ENCODE data around the gene RAB25.
A peak's percentile ranks its signal among the peaks of the same experiment; 100 is the strongest.
"Not testable (repeated sequence)": the region's sequence is repeated elsewhere in the genome, so short reads cannot be mapped to it uniquely, and the experiment has no call there.

RAB25 gene

DNA sequence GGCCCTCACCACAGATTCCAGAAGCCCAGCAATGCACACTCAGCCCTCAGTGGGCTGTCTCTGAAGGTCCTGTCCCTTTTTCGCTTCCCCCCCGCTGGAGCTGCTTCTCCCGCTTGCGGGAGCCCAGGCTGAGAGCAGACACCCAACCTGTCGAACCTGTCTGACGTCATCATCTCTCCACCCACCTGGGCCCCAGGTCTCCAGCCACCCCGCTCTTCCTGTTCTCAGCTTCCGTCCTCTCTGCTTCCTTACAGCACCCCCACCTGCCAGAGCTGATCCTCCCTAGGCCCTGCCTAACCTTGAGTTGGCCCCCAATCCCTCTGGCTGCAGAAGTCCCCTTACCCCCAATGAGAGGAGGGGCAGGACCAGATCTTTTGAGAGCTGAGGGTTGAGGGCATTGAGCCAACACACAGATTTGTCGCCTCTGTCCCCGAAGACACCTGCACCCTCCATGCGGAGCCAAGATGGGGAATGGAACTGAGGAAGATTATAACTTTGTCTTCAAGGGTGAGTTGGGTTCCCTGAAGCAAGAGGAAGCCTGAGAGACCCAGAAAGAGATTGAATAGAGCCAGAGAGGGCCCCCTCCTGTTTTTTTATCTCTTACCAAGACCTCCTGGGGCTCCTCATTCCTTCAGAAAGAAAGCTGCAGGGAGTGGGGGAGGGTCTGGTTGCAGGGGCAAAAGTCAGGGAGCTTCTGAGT lies at the start of gene RAB25:
Gene RAB25, plus strand, starts transcription at position 224 of the 700 bp plus-strand sequence. Its CDS starts 241 bp downstream, at position 465.
- peak; percentile 72 for DNase-seq

DNA sequence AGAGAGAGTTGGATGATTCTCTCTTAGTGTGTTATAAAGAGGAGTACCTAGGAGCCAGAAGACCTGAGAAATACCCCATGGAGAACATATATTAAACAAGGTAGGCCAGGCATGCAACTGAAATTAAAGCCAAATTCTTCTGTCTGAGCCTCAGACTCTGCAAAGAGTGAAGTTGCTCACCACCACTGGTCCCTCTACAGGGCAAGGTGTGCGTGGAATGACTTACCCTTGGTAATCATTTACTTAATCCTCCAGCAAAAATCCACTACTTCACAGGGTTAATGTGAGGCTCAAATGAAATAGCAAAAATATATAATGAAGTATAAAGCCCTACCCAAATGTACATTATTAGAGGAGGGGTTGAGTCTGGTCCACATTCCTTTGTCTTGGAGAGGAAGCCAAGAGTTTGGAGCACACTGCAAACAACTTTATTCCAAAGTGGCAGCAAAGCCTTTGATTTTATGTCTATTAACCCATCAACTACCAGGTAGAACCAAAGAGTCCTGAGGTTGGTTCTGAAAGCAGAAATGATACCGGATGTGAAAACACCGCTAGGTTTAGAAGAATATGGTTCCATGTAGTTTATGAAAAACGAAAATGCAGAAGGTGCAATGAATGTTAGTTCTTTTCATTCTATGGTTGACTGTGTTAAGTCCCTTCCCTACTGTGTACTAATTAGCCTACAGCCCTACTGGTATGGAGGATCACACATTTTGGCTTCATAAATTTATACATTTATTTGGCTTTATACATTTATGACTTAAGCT lies 48.7 kb upstream of the RAB25 start:
- DNase-seq, result no peak

DNA sequence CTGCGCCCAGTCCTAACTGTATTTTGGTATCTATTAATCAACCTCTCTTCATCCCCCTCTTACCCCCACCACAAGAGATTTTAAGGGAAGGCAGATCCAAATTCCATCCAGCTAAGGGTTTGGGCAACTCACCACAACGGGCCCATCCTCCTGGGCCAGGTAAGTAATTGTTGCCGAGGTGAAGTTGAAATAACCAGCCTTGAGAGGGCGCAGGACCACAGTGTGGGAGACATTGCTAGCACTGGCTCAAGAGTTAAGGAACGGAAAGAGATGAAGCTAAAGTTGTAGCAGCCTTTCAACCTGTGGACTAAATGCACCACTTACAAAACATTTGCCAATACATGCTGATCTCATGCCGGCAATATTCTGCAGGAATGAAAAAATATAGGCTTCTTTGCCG lies 46.1 kb upstream of the RAB25 start:
- no peak for DNase-seq

DNA sequence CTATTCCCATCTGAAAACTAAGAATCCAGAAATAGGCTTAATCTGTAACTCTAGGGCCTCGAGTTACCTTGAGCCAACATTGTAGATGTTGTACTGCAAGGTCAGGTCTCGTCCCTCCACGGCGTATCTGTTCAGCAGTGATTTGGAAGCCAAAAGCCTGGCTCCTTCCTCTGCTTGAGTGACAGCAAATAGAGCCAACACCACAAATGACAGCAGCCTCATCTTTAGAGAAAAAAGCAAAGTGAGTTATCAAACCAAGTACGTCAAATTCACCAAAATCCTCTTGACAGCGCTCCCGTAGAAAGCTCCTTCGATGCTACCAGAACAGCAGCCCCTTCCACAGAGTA lies 41.0 kb upstream of the RAB25 start:
- no peak for DNase-seq

DNA sequence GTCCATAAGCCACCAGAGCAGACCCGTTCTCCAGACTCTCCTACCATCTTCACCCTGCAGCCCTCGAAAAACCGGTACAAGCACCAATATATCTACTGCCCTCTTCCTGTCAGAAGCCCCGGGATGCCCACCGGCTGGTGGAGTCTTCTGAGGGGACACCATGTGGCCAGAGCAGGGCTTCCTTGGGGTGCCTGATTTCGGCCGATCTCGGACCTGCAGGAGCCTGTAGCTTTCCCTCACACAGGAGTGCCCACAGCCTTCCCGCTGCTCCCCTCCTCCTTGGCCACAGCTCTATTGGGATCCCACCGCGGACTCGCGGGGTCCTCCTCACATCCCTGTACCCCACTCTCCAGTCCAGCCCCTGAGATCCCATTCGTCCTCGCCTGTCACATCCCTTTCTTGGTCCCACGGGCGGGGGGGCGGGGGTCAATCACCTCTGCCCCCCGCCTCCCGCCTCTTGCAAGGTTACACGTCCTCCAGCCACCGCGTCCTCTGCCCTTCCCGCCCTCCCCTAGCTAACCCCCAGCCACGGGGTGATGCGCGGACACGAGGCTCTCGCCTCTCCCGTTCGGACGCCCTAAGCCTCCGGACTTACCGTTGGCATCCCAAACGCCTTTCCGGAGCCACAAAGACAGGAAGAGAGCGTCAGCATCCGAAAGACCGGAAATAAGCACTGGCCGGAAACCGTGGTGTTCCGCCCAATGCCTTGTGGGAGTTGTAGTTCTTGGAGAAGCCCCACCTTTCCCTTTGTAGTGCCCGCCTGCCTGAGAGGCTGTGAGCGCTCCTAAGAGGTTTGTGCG lies 40.5 kb upstream of the RAB25 start, which contains the start of gene SSR2:
Gene SSR2, minus strand, starts transcription at position 659 of the 800 bp plus-strand sequence. CDS start 784 bp downstream, outside the sequence.
- DNase-seq, result peak; percentile 94

DNA sequence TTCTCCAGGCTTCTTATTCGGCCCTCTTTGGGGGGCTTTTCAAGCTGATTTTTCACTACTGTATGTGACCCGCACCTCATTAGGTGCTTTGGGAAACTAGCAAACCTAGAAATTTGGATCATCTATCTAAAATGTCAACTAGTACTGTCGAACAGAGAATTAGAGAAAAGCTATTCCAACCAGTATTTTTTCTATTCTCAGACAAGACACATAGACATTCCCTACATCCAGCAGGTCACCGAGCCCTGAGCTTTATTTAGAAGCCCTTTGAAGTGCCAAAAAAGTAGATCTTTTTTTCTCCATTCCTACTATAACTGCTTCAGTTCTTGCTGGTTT lies 39.9 kb upstream of the RAB25 start:
- DNase-seq, result no peak

DNA sequence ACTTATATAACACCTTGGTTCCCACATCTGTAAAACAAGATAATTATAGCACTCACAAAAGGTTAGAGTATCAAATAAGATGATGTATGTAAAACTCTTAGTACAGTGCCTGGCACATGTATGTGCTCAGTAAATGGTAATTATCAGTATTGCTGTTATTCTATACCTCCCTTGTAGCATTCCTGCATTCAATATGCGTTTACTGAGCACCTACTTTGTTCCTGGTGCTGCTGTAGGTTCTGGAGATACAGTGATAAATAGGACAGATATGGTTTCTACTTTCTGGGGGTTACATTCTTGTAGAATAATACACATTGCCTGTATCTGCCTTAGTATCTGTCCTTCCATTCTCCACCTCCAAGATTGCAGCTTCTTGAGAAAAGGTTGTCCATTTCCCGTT lies 39.0 kb upstream of the RAB25 start:
- no peak for DNase-seq

DNA sequence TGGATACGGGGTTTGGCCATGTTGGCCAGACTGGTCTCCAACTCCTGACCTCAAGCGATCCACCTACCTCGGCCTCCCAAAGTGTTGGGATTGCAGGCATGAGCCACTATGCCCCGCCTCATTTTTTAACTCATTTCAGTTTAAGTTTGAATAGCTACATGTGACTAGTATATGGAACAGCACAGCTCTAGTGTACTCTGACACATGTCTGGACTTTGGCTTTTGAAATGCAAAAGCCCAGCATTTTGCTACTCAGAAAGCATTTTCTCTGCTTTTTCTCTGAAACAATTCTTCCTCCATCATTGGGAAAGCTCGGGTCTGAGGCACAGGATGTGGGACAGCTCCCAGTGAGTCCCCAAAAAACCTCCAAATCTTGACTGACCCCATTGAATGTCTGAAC lies 36.2 kb upstream of the RAB25 start:
- DNase-seq, result no peak

DNA sequence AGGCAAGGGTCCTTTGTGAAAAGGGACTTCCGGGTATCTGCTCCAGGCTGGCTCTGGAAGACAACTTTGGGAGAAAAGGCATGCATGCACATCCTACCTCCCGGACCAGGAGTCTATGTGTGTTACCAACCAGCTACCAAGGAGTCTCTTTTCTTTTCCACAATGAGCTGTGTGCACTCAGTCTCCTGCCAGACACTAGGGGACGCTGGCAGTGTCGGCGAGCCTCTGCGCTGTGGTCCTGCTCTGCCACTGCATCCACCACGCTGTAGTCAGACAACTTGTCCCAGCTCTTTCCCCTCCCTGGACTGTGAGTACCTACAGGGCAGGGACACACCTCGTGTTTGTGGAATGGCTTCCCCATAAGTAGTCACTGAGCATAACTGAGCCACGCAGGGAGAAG lies 35.1 kb upstream of the RAB25 start:
- DNase-seq, result no peak

DNA sequence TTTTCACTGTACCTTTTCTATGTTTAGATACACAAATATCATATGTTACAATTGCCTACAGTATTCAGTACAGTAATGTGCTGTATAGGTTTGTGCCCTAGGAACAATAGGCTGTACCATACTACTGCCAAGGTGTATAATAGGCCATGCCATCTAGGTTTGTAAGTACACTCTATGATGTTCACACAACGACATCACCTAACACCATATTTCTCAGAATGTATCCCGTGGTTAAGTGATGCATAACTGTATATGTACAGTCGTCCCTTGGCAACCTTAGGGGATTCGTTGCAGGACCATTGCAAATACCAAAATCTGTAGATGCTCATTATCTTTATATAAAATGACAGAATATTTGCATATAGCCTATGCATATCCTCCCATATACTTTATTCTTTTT lies 34.4 kb upstream of the RAB25 start:
- DNase-seq, result no peak

DNA sequence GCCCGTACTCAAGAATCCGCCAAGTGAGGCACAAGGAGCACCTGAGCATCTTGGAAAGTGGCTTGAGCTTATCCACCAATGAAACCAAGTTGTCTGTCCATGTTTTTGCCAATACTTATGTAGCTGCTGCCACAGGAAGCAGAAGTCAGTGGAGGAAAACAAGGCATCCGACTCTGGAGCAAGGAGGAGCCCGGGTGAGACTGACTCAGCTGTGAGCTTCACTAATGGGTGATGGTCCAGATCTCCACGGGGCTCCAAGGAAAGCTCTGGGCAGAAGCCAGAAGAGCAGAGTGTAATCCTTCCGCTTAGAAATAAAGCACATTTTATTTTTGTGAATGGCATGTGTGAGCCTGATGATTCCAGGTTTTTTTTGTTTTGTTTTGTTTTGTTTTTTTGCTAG lies 27.9 kb upstream of the RAB25 start:
- no peak for DNase-seq

DNA sequence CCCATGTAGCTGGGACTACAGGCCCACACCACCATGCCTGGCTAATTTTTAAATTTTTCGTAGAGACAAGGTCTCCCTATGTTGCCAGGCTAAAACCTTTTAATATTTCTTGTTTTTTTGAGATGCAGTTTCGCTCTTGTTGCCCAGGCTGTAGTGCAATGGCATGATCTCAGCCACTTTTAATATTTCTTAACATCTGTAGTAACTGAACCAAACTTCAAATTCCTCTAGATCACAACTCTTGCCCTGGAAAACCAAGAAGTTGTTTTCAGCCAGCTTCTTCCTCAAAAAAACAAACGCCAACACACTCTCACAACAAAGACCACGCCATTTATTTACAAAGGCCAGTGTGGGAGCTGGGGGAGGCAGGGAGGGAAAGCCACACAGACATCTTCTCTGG lies 26.0 kb upstream of the RAB25 start:
- DNase-seq, result not testable (repeated sequence)

DNA sequence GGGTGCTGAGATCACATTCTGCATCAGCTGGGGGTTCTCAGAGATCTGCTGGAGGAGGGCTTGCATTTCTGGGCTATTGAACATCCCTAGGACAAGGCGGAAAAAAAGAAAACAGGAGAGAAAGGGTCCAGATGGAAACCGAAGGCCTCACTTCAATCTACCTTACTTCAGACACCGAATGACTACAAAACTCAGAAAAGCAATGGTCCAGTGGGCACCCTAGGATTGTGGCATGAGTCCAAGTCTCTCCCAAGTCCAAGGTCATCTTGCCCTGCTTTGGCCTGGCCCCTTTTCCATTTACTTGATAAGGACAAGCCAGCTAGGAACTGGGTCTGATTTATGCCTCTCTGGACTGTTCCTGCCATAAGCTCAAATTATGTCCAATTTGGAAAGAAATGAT lies 18.1 kb upstream of the RAB25 start:
- no peak for DNase-seq

DNA sequence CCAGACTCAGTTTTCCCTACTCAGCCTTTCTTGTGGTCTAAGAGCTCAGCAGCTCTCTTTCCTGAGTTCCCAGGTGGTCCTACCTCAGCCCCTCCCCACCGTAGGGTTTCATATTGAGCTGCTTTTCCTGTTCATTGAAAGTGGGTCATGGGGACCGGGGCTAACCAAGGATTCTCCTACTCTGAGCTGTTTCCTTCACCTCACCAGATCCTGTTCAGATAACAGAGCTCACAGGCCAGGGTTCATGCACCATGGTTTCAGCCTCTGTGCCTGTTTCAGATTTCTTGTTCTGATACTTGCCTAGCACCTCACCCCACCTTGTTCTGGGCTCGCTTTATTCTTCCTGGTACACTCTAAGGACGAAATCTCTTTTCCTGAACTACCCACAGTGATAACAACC lies 15.9 kb upstream of the RAB25 start:
- no peak for DNase-seq

DNA sequence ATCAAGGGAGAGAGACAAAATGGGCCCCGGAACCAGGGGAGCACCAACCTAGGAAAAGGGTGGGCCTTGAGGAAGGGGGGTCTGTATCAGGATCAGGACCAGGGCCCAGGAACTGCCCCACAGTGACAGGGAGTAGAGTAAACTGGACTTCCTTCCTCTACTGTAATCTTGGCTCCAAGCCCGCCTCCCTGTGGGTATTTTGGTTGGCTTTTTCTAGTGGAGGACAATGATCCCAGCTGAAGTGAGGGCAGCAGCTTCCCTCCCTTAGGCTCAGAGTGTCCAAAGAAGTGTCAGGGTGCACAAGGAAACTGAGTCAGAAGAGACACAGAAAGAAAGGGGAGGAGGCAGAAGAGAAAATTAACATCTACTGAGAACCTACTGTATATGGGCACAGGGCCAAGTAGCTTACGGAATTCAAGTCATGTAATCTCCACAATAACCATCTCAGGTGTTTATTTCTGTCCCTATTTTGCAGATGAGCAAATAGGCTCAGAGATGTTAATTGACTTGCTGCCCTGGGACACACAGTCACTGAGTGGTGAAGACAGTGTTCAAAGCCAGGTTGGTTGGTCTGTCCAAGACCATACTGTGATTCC lies 12.2 kb upstream of the RAB25 start:
- DNase-seq, result no peak

DNA sequence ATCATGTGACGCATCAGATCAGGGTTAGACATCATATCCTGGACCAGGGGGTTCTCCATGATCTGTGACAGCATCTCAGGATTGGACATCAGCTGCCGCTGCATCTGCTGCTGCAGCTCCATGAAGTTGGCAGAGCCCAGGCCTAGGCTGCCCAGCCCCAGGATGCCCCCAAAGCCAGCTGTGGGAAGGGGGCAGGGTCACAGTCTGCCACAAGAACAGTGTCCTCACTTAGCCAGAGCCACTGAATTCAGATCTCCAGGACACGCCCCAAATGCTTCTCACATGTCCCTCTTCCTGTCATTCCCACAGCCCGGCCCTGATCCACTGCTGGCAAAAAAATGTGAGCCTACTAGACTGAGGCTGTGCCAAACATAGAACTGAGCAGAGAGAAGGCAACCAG lies 10.6 kb upstream of the RAB25 start:
- DNase-seq, result no peak

DNA sequence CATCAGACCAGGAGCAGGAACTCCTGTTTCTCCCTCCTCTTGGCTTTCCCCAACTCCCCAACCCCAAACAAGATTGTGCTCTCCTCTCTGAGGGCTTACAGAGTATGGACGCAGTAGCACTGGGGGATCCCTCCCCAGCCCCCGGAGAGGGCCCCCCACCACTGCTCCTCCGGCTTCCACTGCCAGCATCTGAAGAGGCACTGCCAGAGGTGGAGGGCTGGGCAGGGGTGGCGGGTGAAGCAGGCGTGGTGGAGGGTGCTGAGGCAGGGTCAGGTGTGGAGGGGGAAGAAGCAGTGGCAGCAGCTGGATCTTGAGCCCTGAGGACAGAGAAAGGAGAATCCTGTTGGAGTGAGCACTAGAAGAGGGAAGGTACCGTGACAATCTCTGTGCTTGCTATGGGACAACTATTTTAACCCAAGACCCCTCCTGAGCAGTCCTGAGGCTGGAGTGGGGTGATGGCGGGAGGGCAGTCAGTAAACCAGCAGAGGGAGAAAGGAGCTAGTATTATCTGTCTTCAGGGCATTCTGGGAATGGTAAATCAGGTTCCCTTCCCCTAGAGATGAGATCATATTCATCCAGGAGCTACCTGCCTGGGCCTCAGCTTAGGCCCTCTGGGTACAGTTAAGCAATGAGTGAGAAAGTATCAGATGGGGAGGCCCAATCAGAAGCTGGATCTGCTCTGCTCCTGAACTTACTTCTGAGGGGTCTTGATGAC lies 9.8 kb upstream of the RAB25 start:
- DNase-seq, result no peak

DNA sequence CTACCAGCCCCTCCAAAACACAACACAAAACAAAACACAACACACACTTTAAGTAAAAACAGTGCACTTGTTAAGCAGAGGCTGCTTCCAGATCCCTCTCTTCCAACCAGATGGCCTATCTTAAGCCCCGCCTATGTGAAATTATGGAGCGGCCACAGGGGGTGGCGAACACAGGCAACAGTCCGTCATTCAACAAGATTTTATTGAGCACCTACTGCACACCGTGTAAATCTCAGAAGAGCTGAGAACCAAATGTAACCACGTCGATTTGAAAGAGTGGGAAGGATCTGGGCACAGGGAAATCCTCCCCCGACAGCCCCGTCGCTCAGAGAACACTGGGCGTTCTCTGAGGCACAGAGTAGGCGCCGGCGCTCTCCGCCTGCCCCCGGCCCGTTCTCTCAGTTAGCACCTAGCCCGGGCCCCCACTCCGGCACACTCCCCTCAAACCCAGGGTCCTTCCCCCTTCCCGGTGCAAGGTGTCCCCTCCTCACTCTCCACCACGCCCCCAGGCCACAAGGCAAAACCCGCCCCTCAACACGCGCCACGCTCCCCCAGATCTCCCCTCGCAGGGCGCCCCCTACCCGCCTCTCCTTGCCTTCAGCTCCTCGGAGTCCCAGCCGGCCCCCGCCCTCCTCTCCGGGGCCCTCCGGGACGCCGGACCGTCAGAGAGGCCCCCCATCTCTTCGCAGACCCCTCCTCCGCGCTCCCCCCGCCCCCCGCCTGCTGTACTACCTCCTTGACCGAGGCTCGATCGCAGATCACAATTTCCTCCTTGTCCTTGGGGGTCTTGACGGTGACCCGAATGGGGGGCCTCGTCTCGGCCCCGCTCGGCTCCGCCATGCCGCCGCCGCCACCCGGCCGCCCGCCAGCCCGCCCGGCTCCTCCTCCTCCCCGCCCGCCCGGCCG lies 7.8 kb upstream of the RAB25 start:
- DNase-seq, result peak; percentile 49

DNA sequence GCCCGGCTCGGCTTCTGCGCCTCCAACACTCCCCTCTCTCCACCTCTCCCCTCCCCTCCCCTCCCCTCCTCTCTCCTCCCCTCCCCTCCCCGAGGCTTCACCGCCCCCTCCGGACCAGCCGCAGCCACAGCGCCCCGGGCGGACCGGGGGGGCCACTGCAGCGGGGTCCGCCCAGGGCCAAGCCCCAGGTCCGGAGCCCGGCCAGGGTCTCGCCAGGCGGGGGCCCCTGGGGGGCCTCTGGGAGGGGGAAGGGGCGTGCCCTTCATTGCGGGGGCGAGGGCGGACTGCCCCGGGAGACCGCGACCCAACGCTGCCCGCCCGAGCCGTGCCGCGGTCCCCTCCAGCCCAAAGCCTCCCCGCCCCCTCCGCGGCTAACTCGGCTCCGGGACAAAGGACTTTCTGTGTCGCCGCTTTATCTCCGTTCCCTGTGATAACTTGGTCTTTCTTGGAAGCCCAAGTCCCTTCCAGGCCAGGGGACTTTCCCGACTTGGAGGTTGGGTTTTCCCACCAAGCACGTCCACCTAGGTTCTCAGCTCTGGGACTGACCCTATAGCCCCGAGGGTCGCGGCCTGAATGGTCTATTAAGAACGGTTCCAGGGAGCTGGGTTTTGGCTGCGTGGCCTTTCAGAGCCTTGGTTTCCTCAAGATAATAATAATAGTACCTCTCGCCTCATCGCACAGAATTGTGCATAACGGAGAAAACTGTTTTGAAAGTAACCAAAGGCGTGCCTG lies 7.0 kb upstream of the RAB25 start, which contains the start of gene UBQLN4:
Gene UBQLN4, minus strand, starts transcription at position 31 of the 732 bp plus-strand sequence. CDS start 97 bp downstream, outside the sequence.
- DNase-seq, result peak; percentile 67

DNA sequence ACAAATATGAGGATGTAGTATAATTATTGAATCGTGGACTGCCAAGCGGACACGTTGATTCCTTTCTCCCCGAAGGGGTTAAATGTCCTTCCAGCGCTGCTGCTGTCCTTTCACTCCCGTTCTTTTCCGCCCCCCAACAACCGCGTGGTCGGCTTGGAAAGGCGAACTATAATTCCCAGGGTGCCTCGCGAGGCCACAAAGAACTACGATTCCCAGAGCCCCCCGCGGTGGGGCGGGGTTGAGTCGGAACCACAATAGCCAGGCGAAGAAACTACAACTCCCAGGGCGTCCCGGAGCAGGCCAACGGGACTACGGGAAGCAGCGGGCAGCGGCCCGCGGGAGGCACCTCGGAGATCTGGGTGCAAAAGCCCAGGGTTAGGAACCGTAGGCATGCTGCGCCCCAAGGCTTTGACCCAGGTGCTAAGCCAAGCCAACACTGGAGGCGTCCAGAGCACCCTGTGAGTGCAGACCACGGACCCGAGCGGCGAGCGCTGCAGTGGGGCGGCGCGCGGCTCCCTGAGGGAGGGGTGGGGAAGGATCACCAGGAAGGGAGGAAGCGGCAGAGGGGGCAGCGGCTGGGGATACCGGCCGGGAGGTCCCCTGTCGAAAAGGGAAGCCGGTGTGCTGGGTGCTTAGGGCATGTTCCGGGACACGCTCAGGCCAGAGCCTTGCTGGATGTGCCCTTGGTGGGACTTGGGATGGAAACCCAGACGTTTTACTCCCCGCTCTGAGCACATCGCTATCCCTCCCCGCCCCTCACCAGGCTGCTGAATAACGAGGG lies 6.3 kb upstream of the RAB25 start, which contains the start of gene LAMTOR2:
Gene LAMTOR2, plus strand, starts transcription at position 283 of the 781 bp plus-strand sequence. Its CDS starts 108 bp downstream, at position 391.
- peak; percentile 96 for DNase-seq

Data from NCI-H2029 (cell line).